CD4-positive, alpha-beta T cell treated with Interleukin-4 for 4 hours (primary cell): ENCODE results near the gene ANKRD33B.
"Not testable (repeated sequence)": the region's sequence is repeated elsewhere in the genome, so short reads cannot be mapped to it uniquely, and the experiment has no call there.

Experiments
- DNase-seq: peaks from one replicate; pipeline ENCODE4 v3.0.0-alpha.2; 2020

The ANKRD33B gene

GRCh38 chr5:10538103-10538788 is 25.6 kb upstream of the ANKRD33B start:
- DNase-seq = no peak

- no peak for DNase-seq
These were observed 24.8 kb upstream of the ANKRD33B start for GRCh38 chr5:10538789-10539686.

GRCh38 chr5:10539687-10539998 is 24.2 kb upstream of the ANKRD33B start:
- no peak for DNase-seq

- DNase-seq = no peak
These were observed 23.8 kb upstream of the ANKRD33B start for GRCh38 chr5:10540036-10540544.

GRCh38 chr5:10540951-10541646 is 22.8 kb upstream of the ANKRD33B start:
- DNase-seq = no peak

- DNase-seq = no peak
These were observed 21.8 kb upstream of the ANKRD33B start for GRCh38 chr5:10542055-10542550.

GRCh38 chr5:10543585-10544040 is 20.3 kb upstream of the ANKRD33B start:
- no peak for DNase-seq

GRCh38 chr5:10545084-10545483 is 18.8 kb upstream of the ANKRD33B start:
- no peak for DNase-seq

- DNase-seq = no peak
These were observed 17.7 kb upstream of the ANKRD33B start for GRCh38 chr5:10546186-10546585.

GRCh38 chr5:10548418-10549122 is 15.3 kb upstream of the ANKRD33B start:
- no peak for DNase-seq

GRCh38 chr5:10549123-10549514 is 14.8 kb upstream of the ANKRD33B start:
- DNase-seq = not testable (repeated sequence)

GRCh38 chr5:10550222-10550995 is 13.5 kb upstream of the ANKRD33B start:
- DNase-seq = no peak

- DNase-seq = no peak
These were observed 12.1 kb upstream of the ANKRD33B start for GRCh38 chr5:10551782-10552138.

GRCh38 chr5:10552183-10553143 is 11.4 kb upstream of the ANKRD33B start:
- no peak for DNase-seq

GRCh38 chr5:10553476-10553875 is 10.4 kb upstream of the ANKRD33B start:
- DNase-seq = no peak

GRCh38 chr5:10555277-10555684 is 8.6 kb upstream of the ANKRD33B start:
- no peak for DNase-seq

GRCh38 chr5:10556289-10556807 is 7.5 kb upstream of the ANKRD33B start:
- DNase-seq = no peak

- no peak for DNase-seq
These were observed 6.8 kb upstream of the ANKRD33B start for GRCh38 chr5:10556893-10557746.

- DNase-seq = no peak
These were observed 4.7 kb upstream of the ANKRD33B start for GRCh38 chr5:10559151-10559550.
